GM10248 (cell line): ENCODE results near the gene PRDM16.

Experiments
- CTCF ChIA-PET: fragments of 300-600 bp; sonication (Branson Sonifier 250); formaldehyde crosslinking; extraction: SDS; loops from one replicate; lab custom pipeline; 2021; ENCODE audit warnings: antibody characterized with exemption; lab: Yijun Ruan, JAX
- POLR2A ChIA-PET: fragments of 350-650 bp; sonication (Branson Sonifier 250); formaldehyde crosslinking; extraction: SDS; loops from one replicate; lab custom pipeline; 2020; ENCODE audit warnings: antibody characterized with exemption; lab: Yijun Ruan, JAX
- DNase-seq: peaks from one replicate; pipeline ENCODE4 v3.0.0; 2012; ENCODE audit errors: extremely low spot score
- CTCF ChIP-seq: IDR thresholded peaks from 2 replicates; pipeline ENCODE4 v1.5.1; 2012; ENCODE audit warnings: mild to moderate bottlenecking, low read depth; ENCODE audit errors: extremely low read depth, missing control alignments, control extremely low read depth

Gene PRDM16

GRCh38 chr1:3454811-3455618, 386.0 kb downstream of the PRDM16 start:
- no peak for DNase-seq
- ChIA-PET CTCF (no interaction called here), POLR2A (no interaction called here)
- no peak for TF ChIP-seq CTCF

GRCh38 chr1:3455670-3456448, 386.9 kb downstream of the PRDM16 start:
- no peak for DNase-seq
- CTCF ChIA-PET = no interaction called here
- no peak for TF ChIP-seq CTCF
- POLR2A ChIA-PET = no interaction called here

GRCh38 chr1:3456449-3456963, 387.5 kb downstream of the PRDM16 start:
- CTCF ChIA-PET = no interaction called here
- DNase-seq = no peak
- POLR2A ChIA-PET = no interaction called here
- TF ChIP-seq CTCF = no peak

GRCh38 chr1:3456964-3457909, 388.2 kb downstream of the PRDM16 start:
- ChIA-PET POLR2A (no interaction called here), CTCF (no interaction called here)
- DNase-seq = no peak
- no peak for TF ChIP-seq CTCF

GRCh38 chr1:3457910-3458883, 389.2 kb downstream of the PRDM16 start:
- ChIA-PET CTCF (no interaction called here), POLR2A (no interaction called here)
- no peak for TF ChIP-seq CTCF
- no peak for DNase-seq
